ENCODE measurements around the gene ARL6IP4. TPM values are rescaled to one million over a fixed set of nuclear protein-coding genes. Genes with fewer than 3 reads are reported as not detected.

ARL6IP4 gene
- total and polyA plus RNA-seq, 2 donors from 2014 or later: 168 to 362 TPM

GRCh38 chr12:122951979-122952892, 28.2 kb upstream of the ARL6IP4 start:
- peaks cover 0 to 4% (median 0%) of the 10 kb centered on the region in 3 donors for H3K4me1 ChIP-seq (ENCODE audit: control insufficient read depth in 2 of 3, insufficient read depth in 2 of 3, low read depth in 1 of 3, low read length in 3 of 3)
- intact Hi-C loops (cut with DNase I): loop anchor here (5.0 to 10.0 kb wide), 2 partner anchors 90 to 157 kb away; no protein-coding TSS in a partner anchor
- no peak overlapping the region for H3K27ac ChIP-seq (ENCODE audit: low read depth in 2 of 2, low read length in 2 of 2)
- DNase-seq (peak; percentile 67 to 88 (median 75)), FAIRE-seq (no peak)
- H3K9ac ChIP-seq (ENCODE audit: low read length in 3 of 3): no peak overlapping the region
- peaks cover 0 to under 1% (median 0%) of the 10 kb centered on the region in 3 donors for H3K36me3 ChIP-seq (ENCODE audit: control insufficient read depth in 2 of 3, insufficient read depth in 3 of 3, low read length in 3 of 3)
- H3K9me3 ChIP-seq (ENCODE audit: control insufficient read depth in 2 of 3, insufficient read depth in 1 of 3, low read length in 3 of 3): no peaks in the 10 kb centered on the region
- H3K27me3 ChIP-seq (ENCODE audit: control insufficient read depth, insufficient read depth, low read length): no peaks in the 10 kb centered on the region
- TF ChIP-seq CTCF (IDR thresholded peaks at IDR 0.05; ENCODE audit: borderline replicate concordance, extremely low read depth, insufficient read depth): peak; percentile 85
- no peak overlapping the region for H3K4me3 ChIP-seq (ENCODE audit: low read length in 3 of 3)

GRCh38 chr12:122955156-122955555, 25.3 kb upstream of the ARL6IP4 start:
- H3K27ac ChIP-seq (ENCODE audit: low read depth in 2 of 2, low read length in 2 of 2): no peak overlapping the region
- H3K4me3 ChIP-seq (ENCODE audit: low read length in 3 of 3): no peak overlapping the region
- no peaks in the 10 kb centered on the region for H3K9me3 ChIP-seq (ENCODE audit: control insufficient read depth in 2 of 3, insufficient read depth in 1 of 3, low read length in 3 of 3)
- no peak overlapping the region for H3K9ac ChIP-seq (ENCODE audit: low read length in 3 of 3)
- DNase-seq (no peak), FAIRE-seq (no peak)
- H3K27me3 ChIP-seq (ENCODE audit: control insufficient read depth, insufficient read depth, low read length): no peaks in the 10 kb centered on the region
- no peak for TF ChIP-seq CTCF (IDR thresholded peaks at IDR 0.05; ENCODE audit: borderline replicate concordance, extremely low read depth, insufficient read depth)
- H3K36me3 ChIP-seq (ENCODE audit: control insufficient read depth in 2 of 3, insufficient read depth in 3 of 3, low read length in 3 of 3): peaks cover 0 to 5% (median 2%) of the 10 kb centered on the region in 3 donors
- intact Hi-C loops (cut with DNase I): loop anchor here (10.0 kb wide), 1 partner anchor 160 kb away; no protein-coding TSS in a partner anchor
- H3K4me1 ChIP-seq (ENCODE audit: control insufficient read depth in 2 of 3, insufficient read depth in 2 of 3, low read depth in 1 of 3, low read length in 3 of 3): peaks cover 0 to 4% (median 0%) of the 10 kb centered on the region in 3 donors

- no peak overlapping the region for H3K9ac ChIP-seq (ENCODE audit: low read length in 3 of 3)
- peaks cover 0 to 4% (median 0%) of the 10 kb centered on the region in 3 donors for H3K4me1 ChIP-seq (ENCODE audit: control insufficient read depth in 2 of 3, insufficient read depth in 2 of 3, low read depth in 1 of 3, low read length in 3 of 3)
- FAIRE-seq: no peak
- H3K9me3 ChIP-seq (ENCODE audit: control insufficient read depth in 2 of 3, insufficient read depth in 1 of 3, low read length in 3 of 3): no peaks in the 10 kb centered on the region
- no peak for TF ChIP-seq CTCF (IDR thresholded peaks at IDR 0.05; ENCODE audit: borderline replicate concordance, extremely low read depth, insufficient read depth)
- no peak overlapping the region for H3K27ac ChIP-seq (ENCODE audit: low read depth in 2 of 2, low read length in 2 of 2)
- peaks cover 0 to 5% (median 2%) of the 10 kb centered on the region in 3 donors for H3K36me3 ChIP-seq (ENCODE audit: control insufficient read depth in 2 of 3, insufficient read depth in 3 of 3, low read length in 3 of 3)
- H3K4me3 ChIP-seq (ENCODE audit: low read length in 3 of 3): no peak overlapping the region
- intact Hi-C loops (cut with DNase I): loop anchor here (10.0 kb wide), 1 partner anchor 161 kb away; no protein-coding TSS in a partner anchor
- no peak for DNase-seq
- no peaks in the 10 kb centered on the region for H3K27me3 ChIP-seq (ENCODE audit: control insufficient read depth, insufficient read depth, low read length)
These were observed 24.4 kb upstream of the ARL6IP4 start for GRCh38 chr12:122956035-122956434.
